ENCODE measurements around the gene PTP4A2. TPM values are rescaled to one million over a fixed set of nuclear protein-coding genes. Genes with fewer than 3 reads are reported as not detected.
A peak's percentile ranks its signal among the peaks of the same experiment; 100 is the strongest.

The PTP4A2 gene
- total and polyA plus RNA-seq, 8 donors = 78.6 to 330 (median 167) TPM

- peak in 1 of 2 donors; percentile 53 for DNase-seq
- Histone ChIP-seq H3K27me3 (no peaks in the 10 kb centered on the region), H3K9me3 (no peaks in the 10 kb centered on the region), H3K27ac (peak overlapping the region; percentile 46 to 99 (median 97)), H3K4me1 (peaks cover 73 to 88% (median 81%) of the 10 kb centered on the region in 4 donors), H3K36me3 (no peaks in the 10 kb centered on the region), H3K4me3 (peak overlapping the region; percentile 4 to 71 (median 42))
- TF ChIP-seq POLR2AphosphoS5 (IDR thresholded peaks at IDR 0.05) = no peak
- TF ChIP-seq POLR2A (IDR thresholded peaks at IDR 0.05) = no peak
- TF ChIP-seq CTCF (IDR thresholded peaks at IDR 0.05) = no peak
- no peak for TF ChIP-seq EP300 (IDR thresholded peaks at IDR 0.05)
- intact Hi-C loops (cut with DNase I; ENCODE audit: low total_unique reads) = no loop called here
- 10 to 23% (median 13%) methylated on average over 8 of the region's 8 CpGs for WGBS, 5 donors
These were observed 3.2 kb downstream of the PTP4A2 start for GRCh38 chr1:31934706-31935629.

- peaks cover 69 to 95% (median 85%) of the 10 kb centered on the region in 4 donors for H3K4me1 ChIP-seq
- intact Hi-C loops (cut with DNase I; ENCODE audit: low total_unique reads) = no loop called here
- H3K27ac ChIP-seq = peak overlapping the region; percentile 78 to 99 (median 97)
- WGBS, 5 donors = 36 to 50% (median 47%) methylated on average over 6 of the region's 6 CpGs
- H3K27me3 ChIP-seq = no peaks in the 10 kb centered on the region
- DNase-seq = peak in 1 of 2 donors; percentile 56
- peak overlapping the region in 1 of 4 donors; percentile 21 for H3K4me3 ChIP-seq
- no peaks in the 10 kb centered on the region for H3K9me3 ChIP-seq
- TF ChIP-seq POLR2AphosphoS5 (IDR thresholded peaks at IDR 0.05) = peak in 1 of 3 donors; percentile 13
- no peak for TF ChIP-seq CTCF (IDR thresholded peaks at IDR 0.05)
- no peaks in the 10 kb centered on the region for H3K36me3 ChIP-seq
These were observed 5.5 kb downstream of the PTP4A2 start for GRCh38 chr1:31932491-31933316.

- WGBS, 5 donors = 6 to 25% (median 14%) methylated on average over 2 of the region's 2 CpGs
- no peaks in the 10 kb centered on the region for H3K9me3 ChIP-seq
- no peaks in the 10 kb centered on the region for H3K27me3 ChIP-seq
- peaks cover 77 to 100% (median 94%) of the 10 kb centered on the region in 4 donors for H3K4me1 ChIP-seq
- peak in 1 of 2 donors; percentile 37 for DNase-seq
- H3K27ac ChIP-seq = peak overlapping the region in 4 of 5 donors; percentile 93 to 99 (median 98)
- no peaks in the 10 kb centered on the region for H3K36me3 ChIP-seq
- intact Hi-C loops (cut with DNase I; ENCODE audit: low total_unique reads) = no loop called here
- TF ChIP-seq CTCF (IDR thresholded peaks at IDR 0.05) (no peak), POLR2AphosphoS5 (IDR thresholded peaks at IDR 0.05) (peak in 1 of 3 donors; percentile 23), EP300 (IDR thresholded peaks at IDR 0.05) (no peak), POLR2A (IDR thresholded peaks at IDR 0.05) (no peak)
- peak overlapping the region in 1 of 4 donors; percentile 2 for H3K4me3 ChIP-seq
These were observed 6.5 kb downstream of the PTP4A2 start for GRCh38 chr1:31931593-31932225.
